BJ (cell line): ENCODE measurements around the gene DAB1. TPM values are rescaled to one million over a fixed set of nuclear protein-coding genes. Genes with fewer than 3 reads are reported as not detected.

ENCODE experiments used
- CTCF ChIA-PET: fragments of 350-600 bp; formaldehyde crosslinking; extraction: SDS; loops from one replicate; lab custom pipeline; 2021; ENCODE audit warnings: antibody characterized with exemption, inconsistent platforms; lab: Yijun Ruan, JAX
- POLR2A ChIA-PET: fragments of 300-600 bp; sonication (Branson Sonifier 250); formaldehyde crosslinking; extraction: SDS; loops from one replicate; lab custom pipeline; 2021; ENCODE audit warnings: antibody characterized with exemption; lab: Charles Lee
- DNase-seq: peaks from one replicate; pipeline ENCODE4 v3.0.0-alpha.2; 2011; ENCODE audit warnings: low read depth
- H3K27me3 ChIP-seq: 2 replicates; pipeline ENCODE4 v1.6.0; 2011; ENCODE audit warnings: low read length; ENCODE audit not compliant: control insufficient read depth, insufficient read depth
- H3K36me3 ChIP-seq: 2 replicates; pipeline ENCODE4 v1.5.1; 2011; ENCODE audit warnings: low read length; ENCODE audit not compliant: control insufficient read depth, insufficient read depth
- H3K4me3 ChIP-seq: 2 replicates; pipeline ENCODE4 v1.5.1; 2011; ENCODE audit warnings: low read depth, mild to moderate bottlenecking, control low read depth, low read length
- CTCF ChIP-seq: IDR thresholded peaks from 2 replicates; pipeline ENCODE4 v1.5.1; 2011; ENCODE audit warnings: low read depth, mild to moderate bottlenecking, control low read depth, inconsistent platforms, low read length, moderate library complexity; ENCODE audit not compliant: insufficient read depth
- polyA plus RNA-seq: library from polyadenylated mRNA; depleted of rRNA; stranded (reverse); fragments of >200 nt; gene quantifications from 2 replicates; pipeline ENCODE4 v1.2.3, GENCODE V29; 2011

The DAB1 gene
- polyA plus RNA-seq, 1 experiment = 0.91 TPM

- no peaks in the 10 kb centered on the region for H3K36me3 ChIP-seq
- ChIA-PET CTCF (no interaction called here), POLR2A (no interaction called here)
- no peak overlapping the region for H3K4me3 ChIP-seq
- DNase-seq = no peak
- no peaks in the 10 kb centered on the region for H3K27me3 ChIP-seq
- no peak for TF ChIP-seq CTCF
These were observed 221.6 kb downstream of the DAB1 start for GRCh38 chr1:57202241-57202640.

- CTCF ChIA-PET = no interaction called here
- H3K36me3 ChIP-seq = no peaks in the 10 kb centered on the region
These were observed 224.9 kb downstream of the DAB1 start for GRCh38 chr1:57198912-57199311.

GRCh38 chr1:57195436-57195941 lies 228.4 kb downstream of the DAB1 start:
- DNase-seq = no peak
- POLR2A ChIA-PET = no interaction called here
- CTCF ChIA-PET = no interaction called here
- Histone ChIP-seq H3K27me3 (no peaks in the 10 kb centered on the region), H3K4me3 (no peak overlapping the region), H3K36me3 (no peaks in the 10 kb centered on the region)
- TF ChIP-seq CTCF = no peak

More at GRCh38 chr1:57198912-57199311, 224.9 kb downstream of the DAB1 start:
- no peak for TF ChIP-seq CTCF
- POLR2A ChIA-PET = no interaction called here
- H3K27me3 ChIP-seq = no peaks in the 10 kb centered on the region
- H3K4me3 ChIP-seq = no peak overlapping the region
- no peak for DNase-seq

- Histone ChIP-seq H3K4me3 (no peak overlapping the region), H3K27me3 (no peaks in the 10 kb centered on the region), H3K36me3 (no peaks in the 10 kb centered on the region)
- TF ChIP-seq CTCF = no peak
- ChIA-PET POLR2A (no interaction called here), CTCF (no interaction called here)
- no peak for DNase-seq
These were observed 231.6 kb downstream of the DAB1 start for GRCh38 chr1:57192222-57192621.

- POLR2A ChIA-PET = no interaction called here
- H3K27me3 ChIP-seq = no peaks in the 10 kb centered on the region
- no peaks in the 10 kb centered on the region for H3K36me3 ChIP-seq
- no peak for TF ChIP-seq CTCF
- no peak for DNase-seq
- CTCF ChIA-PET = interaction anchor here (0.7 kb wide), 1 partner anchor 12 kb away, joined by 3 read pairs; no protein-coding TSS in a partner anchor
- no peak overlapping the region for H3K4me3 ChIP-seq
These were observed 233.0 kb downstream of the DAB1 start for GRCh38 chr1:57190898-57191297.
